ENCODE results near the gene LHFPL3.

DNA sequence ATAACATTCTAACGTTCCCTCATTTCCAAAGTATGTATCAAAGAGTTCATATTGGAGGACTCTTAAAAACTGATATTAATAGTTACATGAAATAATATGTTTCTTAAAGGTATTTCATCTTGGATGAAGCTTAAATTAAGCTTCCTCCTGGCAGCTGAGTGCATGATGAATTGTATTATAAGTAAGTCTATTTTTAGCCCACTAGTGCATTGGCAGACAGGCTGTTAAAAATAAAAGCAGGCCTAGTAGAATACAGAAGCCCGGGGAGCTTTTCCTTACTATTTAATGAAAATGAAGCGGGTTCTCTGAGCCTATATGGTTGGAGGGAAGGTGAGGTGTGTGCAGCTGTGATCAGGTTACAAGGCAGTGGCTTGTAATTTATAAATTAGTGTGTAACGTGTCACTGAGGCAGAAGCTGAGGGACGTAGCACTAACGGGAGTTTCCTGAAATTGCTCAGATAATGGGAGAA lies 554.9 kb downstream of the LHFPL3 start:
- TF ChIP-seq, protein P1, sequence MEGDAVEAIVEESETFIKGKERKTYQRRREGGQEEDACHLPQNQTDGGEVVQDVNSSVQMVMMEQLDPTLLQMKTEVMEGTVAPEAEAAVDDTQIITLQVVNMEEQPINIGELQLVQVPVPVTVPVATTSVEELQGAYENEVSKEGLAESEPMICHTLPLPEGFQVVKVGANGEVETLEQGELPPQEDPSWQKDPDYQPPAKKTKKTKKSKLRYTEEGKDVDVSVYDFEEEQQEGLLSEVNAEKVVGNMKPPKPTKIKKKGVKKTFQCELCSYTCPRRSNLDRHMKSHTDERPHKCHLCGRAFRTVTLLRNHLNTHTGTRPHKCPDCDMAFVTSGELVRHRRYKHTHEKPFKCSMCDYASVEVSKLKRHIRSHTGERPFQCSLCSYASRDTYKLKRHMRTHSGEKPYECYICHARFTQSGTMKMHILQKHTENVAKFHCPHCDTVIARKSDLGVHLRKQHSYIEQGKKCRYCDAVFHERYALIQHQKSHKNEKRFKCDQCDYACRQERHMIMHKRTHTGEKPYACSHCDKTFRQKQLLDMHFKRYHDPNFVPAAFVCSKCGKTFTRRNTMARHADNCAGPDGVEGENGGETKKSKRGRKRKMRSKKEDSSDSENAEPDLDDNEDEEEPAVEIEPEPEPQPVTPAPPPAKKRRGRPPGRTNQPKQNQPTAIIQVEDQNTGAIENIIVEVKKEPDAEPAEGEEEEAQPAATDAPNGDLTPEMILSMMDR (conservative IDR thresholded peaks at IDR 0.05; ENCODE audit: low read depth, low read length), result no peak
- no peak for TF ChIP-seq EZH2 (IDR thresholded peaks at IDR 0.05; ENCODE audit: borderline replicate concordance, low read depth, low read length, poor library complexity, severe bottlenecking)

All from A673 (cell line).